GM12872 (cell line): ENCODE measurements around the gene EPS8.

Experiments
- TF ChIP-seq, protein P1 (sequence below): IDR thresholded peaks from 3 replicates; pipeline ENCODE4 v1.5.1; 2011; ENCODE audit warnings: low read depth, mild to moderate bottlenecking, low read length, moderate library complexity; ENCODE audit not compliant: insufficient read depth

EPS8 gene

DNA sequence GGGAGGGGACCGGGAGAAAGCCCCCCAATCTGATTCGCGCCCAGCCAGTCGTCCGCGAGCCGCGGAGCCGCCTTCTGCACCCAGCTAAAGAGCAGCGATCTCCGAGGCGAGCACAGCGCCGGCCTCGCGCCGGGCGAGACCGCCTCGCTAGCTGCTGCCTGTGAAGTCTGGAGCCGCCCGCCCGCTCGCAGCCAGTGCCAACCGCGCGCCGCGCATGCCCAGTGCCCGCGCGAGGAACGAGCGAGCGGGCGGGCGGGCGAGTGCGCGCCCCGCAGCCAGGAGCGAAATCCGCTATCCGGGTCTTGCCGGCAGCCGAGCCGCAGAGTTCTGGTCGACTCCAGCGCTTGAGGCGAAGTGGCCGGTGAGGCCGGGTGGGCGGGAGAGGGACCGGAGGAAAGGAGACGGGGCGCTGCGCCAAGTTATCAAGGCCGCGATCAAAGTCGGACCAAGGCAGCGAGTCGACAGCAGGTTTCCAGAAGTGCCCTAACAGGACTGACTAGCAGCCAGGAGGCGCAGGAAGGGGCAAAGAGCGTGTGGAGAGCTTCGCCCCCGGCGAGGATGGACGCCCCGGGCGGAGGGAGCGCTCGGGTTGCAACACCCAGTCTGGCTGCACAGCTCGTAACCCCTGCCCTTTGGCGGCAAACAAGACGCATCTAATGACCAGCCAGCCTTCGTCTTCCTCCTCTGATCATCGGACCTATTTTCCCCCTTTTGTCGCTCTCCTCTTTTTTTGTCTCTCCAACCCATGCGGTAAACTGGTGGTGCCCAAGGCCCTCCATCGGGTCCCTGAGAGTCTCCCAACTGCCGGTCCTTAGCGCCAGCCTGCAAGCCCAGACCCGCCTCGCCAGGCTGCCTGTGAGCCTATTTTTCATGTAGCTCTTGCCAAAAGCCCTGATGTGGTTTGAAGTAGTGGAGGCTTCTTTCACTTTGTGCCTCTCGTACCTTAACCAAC lies at the start of gene EPS8:
EPS8 (minus strand) TSS at position 169 of the 952 bp plus-strand sequence. CDS start 106,437 bp downstream, outside the sequence.
- TF ChIP-seq, protein P1, sequence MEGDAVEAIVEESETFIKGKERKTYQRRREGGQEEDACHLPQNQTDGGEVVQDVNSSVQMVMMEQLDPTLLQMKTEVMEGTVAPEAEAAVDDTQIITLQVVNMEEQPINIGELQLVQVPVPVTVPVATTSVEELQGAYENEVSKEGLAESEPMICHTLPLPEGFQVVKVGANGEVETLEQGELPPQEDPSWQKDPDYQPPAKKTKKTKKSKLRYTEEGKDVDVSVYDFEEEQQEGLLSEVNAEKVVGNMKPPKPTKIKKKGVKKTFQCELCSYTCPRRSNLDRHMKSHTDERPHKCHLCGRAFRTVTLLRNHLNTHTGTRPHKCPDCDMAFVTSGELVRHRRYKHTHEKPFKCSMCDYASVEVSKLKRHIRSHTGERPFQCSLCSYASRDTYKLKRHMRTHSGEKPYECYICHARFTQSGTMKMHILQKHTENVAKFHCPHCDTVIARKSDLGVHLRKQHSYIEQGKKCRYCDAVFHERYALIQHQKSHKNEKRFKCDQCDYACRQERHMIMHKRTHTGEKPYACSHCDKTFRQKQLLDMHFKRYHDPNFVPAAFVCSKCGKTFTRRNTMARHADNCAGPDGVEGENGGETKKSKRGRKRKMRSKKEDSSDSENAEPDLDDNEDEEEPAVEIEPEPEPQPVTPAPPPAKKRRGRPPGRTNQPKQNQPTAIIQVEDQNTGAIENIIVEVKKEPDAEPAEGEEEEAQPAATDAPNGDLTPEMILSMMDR: no peak

DNA sequence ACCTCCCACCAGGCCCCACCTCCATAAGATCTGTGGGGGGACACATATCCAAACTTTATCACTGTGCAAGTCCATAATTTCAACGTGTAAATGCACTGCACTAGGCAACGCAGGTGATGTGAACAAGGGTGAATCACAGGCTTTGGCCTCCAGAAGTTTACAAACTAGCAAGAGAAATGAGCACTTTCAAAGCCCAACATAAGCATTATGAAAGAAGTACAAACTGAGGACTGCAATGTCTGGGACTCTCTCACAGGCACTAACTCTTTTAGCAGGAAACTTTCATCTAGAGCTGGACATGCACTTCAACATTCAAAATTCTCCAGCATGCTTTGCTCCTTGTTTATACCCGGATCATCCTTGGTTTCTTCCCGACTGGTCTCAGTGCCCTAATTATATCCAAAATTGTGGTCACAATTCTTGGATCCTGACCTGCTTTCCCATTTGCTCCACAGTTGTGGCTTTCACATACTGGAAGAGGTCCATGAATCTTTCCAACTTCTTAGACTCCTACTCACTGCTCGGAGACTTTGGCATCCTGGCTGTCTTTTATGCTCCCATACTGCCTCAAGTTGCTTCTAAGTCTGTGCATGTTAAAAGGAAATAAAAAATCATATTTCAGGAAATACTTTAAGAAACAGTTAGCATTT lies 48.1 kb upstream of the EPS8 start:
- TF ChIP-seq, protein P1: no peak

DNA sequence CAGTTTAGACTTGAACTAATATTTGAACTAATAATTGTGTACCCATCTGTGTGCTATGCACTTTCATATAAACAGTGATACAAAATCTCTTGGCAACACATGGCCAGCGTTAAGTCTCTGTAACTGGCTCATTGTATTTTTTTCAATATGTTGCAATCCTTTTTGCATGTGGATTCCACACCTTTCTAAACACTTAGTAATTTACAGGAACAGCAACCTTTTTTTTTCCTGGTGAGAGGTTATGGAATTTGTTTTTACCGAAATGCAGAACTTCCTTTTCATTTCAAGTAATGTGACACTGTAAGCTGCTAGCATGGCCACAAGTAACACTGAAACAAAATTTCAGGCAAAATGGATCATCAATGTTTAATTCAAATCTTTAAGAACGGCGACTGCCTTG lies 45.4 kb upstream of the EPS8 start:
- TF ChIP-seq, protein P1: no peak

DNA sequence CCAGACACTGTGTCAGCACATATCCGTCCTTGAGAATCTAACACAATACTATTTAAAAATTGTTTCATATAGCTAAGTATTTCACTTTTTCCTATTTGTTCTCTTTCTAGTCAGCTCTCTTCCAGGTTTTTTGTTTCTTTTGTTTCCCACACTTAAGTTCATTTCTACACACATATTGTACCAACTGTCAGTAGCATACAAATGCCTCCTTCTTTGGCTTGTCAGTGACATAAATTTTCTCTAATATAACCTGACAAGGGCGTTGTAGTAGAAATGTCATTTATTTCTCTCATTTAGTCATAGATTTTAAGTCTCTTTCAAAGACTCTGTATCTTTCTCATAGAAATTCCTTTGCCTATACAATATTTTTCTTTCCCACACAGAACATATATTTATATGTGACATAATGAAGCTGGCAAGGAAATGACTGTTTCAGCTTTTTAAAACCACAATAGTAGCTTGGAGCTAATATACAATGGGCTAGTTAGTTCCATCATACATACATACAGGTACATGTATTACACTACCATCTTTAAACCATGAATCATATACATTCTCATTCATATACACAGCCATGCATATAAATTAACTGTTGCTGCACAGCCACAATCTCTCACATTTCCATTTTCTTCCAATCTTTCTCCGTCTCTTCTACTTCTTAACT lies 42.3 kb upstream of the EPS8 start:
- TF ChIP-seq, protein P1: no peak

DNA sequence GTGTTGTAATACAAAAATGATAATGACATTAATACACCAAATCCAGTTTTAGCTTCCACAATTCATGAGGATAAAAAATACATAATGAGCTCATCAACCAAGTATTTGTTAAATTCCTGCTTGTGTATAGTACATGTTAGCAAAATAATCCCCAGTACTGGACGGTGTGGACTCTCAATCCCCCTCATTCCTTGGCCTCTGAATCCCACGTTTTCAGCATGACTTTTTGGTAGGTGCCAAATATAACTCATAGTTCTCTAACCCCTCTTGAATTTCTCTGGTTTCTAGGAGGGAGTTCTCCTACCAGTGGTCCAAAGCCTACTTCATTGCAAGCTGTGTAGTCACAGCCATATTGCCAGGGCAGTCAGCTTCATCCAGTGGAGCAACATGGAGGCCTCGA lies 41.4 kb upstream of the EPS8 start:
- TF ChIP-seq, protein P1: no peak

DNA sequence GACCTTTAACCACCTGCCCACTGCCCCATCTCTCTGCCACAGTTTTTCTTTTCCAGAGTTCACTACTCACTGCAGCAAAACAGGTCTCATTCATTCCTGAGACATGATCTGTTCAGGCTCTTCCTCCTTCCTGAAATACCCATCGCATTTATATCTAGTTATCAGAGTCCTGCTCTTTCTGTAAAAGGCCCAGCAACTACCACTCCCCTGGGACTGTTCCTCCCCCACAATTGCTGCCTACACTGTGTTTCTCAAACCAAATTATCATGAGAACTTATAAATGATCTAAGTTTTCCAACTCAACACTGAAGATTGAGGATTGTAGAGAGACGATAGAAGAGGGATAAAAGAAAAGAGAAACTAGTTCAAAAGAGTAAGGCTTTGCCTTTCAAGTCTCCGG lies 40.8 kb upstream of the EPS8 start:
- TF ChIP-seq, protein P1: no peak

DNA sequence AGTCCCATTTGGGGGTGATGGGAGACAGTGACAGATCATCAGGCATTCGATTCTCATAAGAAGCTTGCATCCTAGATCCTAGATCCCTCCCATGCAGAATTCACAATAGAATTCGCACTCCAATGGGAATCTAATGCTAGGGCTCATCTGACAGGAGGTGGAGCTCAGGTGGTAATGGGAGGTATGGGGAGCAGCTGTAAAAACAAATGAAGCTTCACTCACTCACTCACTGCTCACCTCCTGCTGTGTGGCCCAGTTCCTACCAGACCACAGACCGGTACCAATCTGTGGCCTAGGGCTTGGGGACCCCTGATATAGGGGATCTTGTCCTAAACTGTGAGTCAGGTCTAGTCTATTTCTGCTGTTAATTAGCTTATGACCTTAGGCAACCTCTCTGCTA lies 40.1 kb upstream of the EPS8 start:
- TF ChIP-seq, protein P1: no peak
